HEK293 (cell line): ENCODE data around the gene CADPS2.
A peak's percentile ranks its signal among the peaks of the same experiment; 100 is the strongest.

ENCODE experiments used
- ATF2 ChIP-seq: fragments of 450-650 bp; formaldehyde crosslinking; IDR thresholded peaks from 2 replicates; pipeline ENCODE4 v1.5.1; 2016; ENCODE audit warnings: missing biosample characterization, missing genetic modification characterization, low read depth
- CTCF ChIP-seq: fragments of 450-650 bp; formaldehyde crosslinking; IDR thresholded peaks from 2 replicates; pipeline ENCODE4 v1.5.1; 2016; ENCODE audit warnings: missing biosample characterization, missing genetic modification characterization
- HOXA7 ChIP-seq: sonication (generic); formaldehyde crosslinking; IDR thresholded peaks from 2 replicates; pipeline ENCODE4 v1.8.1; 2022; ENCODE audit warnings: missing genetic modification reagents, borderline replicate concordance
- PATZ1 ChIP-seq: fragments of 450-650 bp; formaldehyde crosslinking; IDR thresholded peaks from 2 replicates; pipeline ENCODE4 v1.5.1; 2016; ENCODE audit warnings: missing biosample characterization, missing genetic modification characterization
- ZBTB7A ChIP-seq: fragments of 450-650 bp; formaldehyde crosslinking; IDR thresholded peaks from 2 replicates; pipeline ENCODE4 v1.5.1; 2016; ENCODE audit warnings: low read depth, missing biosample characterization, missing genetic modification characterization
- ZNF121 ChIP-seq: fragments of 450-650 bp; formaldehyde crosslinking; IDR thresholded peaks from 2 replicates; pipeline ENCODE4 v1.5.1; 2016; ENCODE audit warnings: missing biosample characterization, missing genetic modification characterization
- ZNF292 ChIP-seq: fragments of 450-650 bp; formaldehyde crosslinking; IDR thresholded peaks from 2 replicates; pipeline ENCODE4 v1.5.1; 2016; ENCODE audit warnings: low read depth, missing biosample characterization, missing genetic modification characterization, borderline replicate concordance
- ZNF510 ChIP-seq: fragments of 450-650 bp; formaldehyde crosslinking; IDR thresholded peaks from 2 replicates; pipeline ENCODE4 v1.5.1; 2018; ENCODE audit warnings: mild to moderate bottlenecking, missing genetic modification characterization, missing biosample characterization; ENCODE audit not compliant: insufficient replicate concordance
- ZNF530 ChIP-seq: fragments of 450-650 bp; formaldehyde crosslinking; IDR thresholded peaks from 2 replicates; pipeline ENCODE4 v1.5.1; 2016; ENCODE audit warnings: low read depth, missing biosample characterization, missing genetic modification characterization
- ZNF544 ChIP-seq: fragments of 450-650 bp; formaldehyde crosslinking; IDR thresholded peaks from 2 replicates; pipeline ENCODE4 v1.5.0; 2017; ENCODE audit warnings: missing biosample characterization, missing genetic modification characterization
- ZNF76 ChIP-seq: fragments of 450-650 bp; formaldehyde crosslinking; IDR thresholded peaks from 2 replicates; pipeline ENCODE4; 2016; ENCODE audit warnings: low read depth, missing biosample characterization, missing genetic modification characterization, borderline replicate concordance
- ZSCAN23 ChIP-seq: fragments of 450-650 bp; formaldehyde crosslinking; IDR thresholded peaks from 2 replicates; pipeline ENCODE4 v1.5.1; 2016; ENCODE audit warnings: missing biosample characterization, missing genetic modification characterization

GRCh38 chr7:122305475-122306319 is 580.6 kb downstream of the CADPS2 start:
- TF ChIP-seq CTCF = peak; percentile 55; the same call in 1 of the 2 replicates
- no peak for TF ChIP-seq ZNF510 (tag by site-specific recombination)
- no peak for TF ChIP-seq HOXA7 (CRISPR knock-in tag)
- no peak for TF ChIP-seq ZNF292
- no peak for TF ChIP-seq ZBTB7A (tag by site-specific recombination)
- no peak for TF ChIP-seq ZNF76
- TF ChIP-seq ZSCAN23 (tag by site-specific recombination) = no peak
- peak; percentile 60; the same call in 1 of the 2 replicates for TF ChIP-seq PATZ1
- no peak for TF ChIP-seq ZNF530 (tag by site-specific recombination)
- TF ChIP-seq ATF2 (tag by site-specific recombination) = no peak
- no peak for TF ChIP-seq ZNF544
- no peak for TF ChIP-seq ZNF121
